ENCODE data around the gene ST6GAL2. TPM values are rescaled to one million over a fixed set of nuclear protein-coding genes. Genes with fewer than 3 reads are reported as not detected.

Gene ST6GAL2, protein sequence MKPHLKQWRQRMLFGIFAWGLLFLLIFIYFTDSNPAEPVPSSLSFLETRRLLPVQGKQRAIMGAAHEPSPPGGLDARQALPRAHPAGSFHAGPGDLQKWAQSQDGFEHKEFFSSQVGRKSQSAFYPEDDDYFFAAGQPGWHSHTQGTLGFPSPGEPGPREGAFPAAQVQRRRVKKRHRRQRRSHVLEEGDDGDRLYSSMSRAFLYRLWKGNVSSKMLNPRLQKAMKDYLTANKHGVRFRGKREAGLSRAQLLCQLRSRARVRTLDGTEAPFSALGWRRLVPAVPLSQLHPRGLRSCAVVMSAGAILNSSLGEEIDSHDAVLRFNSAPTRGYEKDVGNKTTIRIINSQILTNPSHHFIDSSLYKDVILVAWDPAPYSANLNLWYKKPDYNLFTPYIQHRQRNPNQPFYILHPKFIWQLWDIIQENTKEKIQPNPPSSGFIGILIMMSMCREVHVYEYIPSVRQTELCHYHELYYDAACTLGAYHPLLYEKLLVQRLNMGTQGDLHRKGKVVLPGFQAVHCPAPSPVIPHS
- total RNA-seq: 28.3 TPM

DNA sequence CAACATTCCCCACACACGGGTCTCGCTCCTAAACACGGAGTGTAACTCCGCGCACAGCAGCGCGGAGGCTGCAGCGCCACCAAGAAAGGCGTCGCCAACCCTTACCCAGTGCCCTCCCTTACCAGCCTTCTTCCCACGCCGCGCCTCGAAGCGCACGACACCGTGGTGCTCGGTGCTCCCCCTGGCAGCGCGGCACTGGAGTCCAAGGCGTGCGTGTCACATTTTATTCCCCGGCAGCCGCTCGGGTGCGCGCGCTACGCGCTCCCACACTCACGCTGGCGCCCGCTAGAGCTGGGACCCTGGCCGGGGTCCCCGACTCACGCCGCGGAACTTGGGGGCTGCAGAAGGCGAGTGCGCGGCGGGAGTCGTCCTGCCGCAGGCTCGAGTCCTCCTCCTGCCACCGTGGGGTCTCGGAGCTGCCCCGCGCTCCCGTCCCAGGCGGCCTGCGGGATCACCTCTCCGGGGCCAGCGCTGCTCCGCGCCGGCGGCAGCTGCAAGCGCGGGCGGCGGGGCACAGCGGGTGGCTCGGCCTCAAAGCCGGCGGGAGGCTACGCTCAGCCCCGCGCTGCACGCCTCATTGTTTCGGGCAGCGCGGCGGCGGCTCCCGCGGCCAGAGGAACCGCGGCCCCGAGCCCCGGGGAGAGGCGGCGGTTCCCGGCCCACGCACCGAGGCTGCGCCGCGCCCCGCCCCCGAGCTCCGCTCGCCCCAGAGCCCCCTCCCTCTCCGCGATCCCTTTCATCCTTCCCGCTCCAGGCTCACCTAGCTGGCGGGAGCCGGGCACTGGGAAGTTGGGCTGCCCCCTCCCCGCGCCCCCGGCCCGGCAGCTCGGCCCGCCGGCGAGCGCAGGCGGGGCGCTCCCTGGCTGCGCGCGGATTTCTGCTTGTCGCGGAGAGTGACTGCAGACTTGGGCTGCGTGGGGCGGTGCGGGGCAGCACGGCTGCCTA, at the start of gene ST6GAL2:
TSS of gene ST6GAL2 (minus strand) at position 197 of the 945 bp plus-strand sequence. CDS start 42,190 bp downstream, outside the sequence.
- peak; percentile 25 for DNase-seq (ENCODE audit: low spot score)

DNA sequence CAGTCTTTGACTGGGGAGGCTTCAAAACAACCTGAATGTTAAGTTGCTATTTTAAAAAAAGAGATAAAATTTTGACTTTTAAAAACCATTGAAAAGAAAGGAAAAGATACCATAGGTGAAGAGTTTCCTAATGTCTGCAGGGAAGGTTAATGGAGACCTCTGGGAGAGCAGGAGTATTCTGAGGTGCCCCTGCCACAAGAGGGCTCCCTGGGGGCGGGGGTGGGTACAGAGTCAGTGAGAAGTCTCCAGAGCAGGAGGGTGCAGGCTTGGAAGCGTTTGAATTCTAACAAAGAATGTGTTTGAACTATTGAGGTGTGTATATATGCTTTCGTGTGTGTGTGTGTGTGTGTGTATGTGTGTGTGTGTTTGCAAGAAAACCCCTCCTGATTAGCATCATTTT, 46.7 kb upstream of the ST6GAL2 start:
- DNase-seq (ENCODE audit: low spot score): no peak

DNA sequence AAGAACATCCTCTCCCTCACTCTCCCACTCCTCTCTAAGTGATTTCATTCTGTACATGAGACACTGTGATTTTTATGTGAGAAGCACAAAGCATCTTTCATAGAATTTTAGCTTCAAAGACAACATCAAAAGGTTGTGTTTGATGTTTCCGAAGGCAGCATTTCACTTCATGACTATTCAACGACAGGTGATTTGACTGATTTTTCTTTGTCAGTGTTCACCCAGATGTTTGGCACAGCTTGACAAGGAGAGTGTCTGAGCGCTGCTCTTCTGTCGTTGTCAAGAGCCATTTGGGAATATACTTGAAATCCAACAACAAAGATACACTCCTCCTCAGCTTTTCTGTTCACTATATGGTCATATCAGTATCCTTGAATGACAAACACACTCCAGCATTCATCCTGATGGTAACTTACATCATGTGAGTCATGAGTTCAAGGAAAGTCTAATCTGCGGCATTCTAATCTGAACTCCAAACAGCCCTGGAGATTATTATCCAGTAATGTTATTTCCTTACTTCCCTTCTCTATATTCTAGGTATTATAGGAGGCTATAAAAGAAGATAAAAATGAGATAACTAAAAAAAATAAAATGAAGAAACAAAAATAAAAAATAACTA, 45.9 kb upstream of the ST6GAL2 start:
- DNase-seq (ENCODE audit: low spot score): no peak

DNA sequence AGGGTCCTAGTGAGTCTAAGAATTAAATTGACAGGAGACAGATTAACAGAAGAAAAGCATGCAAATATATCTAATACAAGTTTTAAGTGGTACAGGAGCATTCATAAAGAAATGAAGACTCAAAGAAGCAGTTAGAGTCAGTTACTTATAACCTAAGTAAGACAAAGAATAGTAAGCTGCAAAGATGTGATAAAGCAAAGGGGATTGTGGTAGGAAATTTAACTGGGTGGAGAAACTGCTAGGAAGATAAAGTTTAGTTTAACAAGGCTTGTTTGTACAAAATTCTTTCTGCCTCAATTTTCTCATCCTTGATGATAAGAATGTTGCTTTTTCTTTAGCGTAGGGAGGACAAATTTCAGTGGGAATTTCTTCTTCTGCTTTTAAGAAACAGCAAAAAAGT, 35.5 kb upstream of the ST6GAL2 start:
- DNase-seq (ENCODE audit: low spot score): no peak

DNA sequence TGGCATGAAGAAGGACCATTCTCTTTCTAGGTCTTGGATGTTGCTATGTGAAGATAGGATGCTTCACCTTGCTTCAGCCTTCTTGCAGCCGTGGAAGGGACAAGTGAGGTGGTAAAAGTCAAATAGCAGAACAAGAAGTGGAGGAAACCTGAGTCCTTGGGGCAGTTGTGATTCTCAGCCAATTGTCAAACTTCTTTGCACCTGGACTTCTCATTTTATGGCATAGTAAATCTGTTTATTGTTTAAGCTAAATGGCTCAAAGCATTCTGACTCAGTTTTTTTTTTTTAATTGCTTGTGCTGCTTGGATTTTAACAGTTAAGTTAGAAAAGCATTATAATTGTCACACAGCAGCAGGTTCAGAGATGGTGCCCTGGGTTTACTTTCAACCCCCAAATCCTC, 33.0 kb upstream of the ST6GAL2 start:
- no peak for DNase-seq (ENCODE audit: low spot score)

DNA sequence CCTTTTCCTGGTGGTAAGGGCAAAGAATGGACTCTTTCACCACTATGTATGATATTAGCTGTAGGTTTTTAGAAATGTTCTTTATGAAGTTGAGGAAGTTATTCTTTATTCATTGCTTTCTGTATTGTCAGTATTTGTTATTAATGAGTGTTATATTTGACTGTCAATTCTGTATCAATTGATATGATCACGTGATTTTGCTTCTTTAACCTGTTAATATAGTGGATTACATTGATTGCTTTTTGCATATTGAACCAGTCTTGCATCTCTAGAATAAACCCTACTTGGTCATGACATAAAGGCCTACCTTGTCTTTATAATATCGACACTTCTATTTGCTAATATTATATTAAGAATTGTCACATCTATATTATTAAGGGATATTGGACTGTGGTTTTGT, 18.3 kb upstream of the ST6GAL2 start:
- no peak for DNase-seq (ENCODE audit: low spot score)

DNA sequence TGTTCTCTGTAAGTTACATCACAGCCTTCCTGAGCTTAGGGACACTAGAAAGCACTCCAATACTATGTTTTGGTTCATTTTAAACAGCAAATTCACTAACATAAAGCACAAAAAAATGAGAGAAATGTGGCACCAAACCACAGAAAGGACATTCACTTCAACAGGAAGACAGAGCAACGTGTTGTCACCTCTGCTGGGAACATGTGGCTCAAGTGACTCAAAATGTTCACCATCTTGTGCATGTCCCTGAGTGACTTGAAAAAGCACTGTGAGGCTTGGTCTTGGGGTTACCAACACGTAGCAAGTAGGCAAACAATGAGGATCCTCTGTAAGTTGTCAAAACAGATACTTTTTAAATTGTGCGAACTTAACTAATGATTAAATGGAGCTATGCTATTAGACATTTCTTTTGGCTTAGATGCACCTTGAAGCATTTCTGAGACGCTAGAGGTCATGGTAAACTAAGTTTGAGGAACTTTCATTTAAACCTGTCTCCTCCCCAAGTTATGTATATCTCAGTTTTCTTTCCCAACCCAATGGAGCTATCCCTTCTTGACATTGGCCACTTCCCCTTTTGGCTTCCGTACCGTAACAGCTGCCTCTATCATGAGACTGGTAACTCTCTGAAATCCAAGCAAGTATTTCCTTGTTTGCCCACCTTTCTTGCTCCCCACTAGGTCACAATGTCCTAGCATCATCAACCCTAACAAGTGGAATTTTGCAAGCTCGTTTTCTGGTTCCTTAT, 14.0 kb upstream of the ST6GAL2 start:
- no peak for DNase-seq (ENCODE audit: low spot score)

DNA sequence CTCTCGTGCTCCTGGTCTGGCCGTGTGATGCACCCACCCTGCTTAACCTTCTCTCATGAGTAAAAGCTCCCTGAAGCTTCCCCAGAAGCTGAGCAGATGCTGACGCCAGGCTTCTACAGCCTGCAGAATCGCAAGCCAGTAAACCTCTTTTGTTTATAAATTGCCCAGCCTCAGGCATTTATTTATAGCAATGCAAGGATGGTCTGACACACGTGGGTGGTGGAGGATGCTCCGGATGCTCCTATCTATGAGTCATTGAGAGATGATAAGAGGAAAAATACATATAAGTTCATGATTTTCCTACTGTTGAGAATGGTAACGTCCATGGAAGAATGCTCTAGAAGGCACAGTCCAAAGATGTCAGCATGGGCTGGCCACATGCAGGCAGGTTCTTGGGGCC, 8.6 kb upstream of the ST6GAL2 start:
- DNase-seq (ENCODE audit: low spot score): no peak

DNA sequence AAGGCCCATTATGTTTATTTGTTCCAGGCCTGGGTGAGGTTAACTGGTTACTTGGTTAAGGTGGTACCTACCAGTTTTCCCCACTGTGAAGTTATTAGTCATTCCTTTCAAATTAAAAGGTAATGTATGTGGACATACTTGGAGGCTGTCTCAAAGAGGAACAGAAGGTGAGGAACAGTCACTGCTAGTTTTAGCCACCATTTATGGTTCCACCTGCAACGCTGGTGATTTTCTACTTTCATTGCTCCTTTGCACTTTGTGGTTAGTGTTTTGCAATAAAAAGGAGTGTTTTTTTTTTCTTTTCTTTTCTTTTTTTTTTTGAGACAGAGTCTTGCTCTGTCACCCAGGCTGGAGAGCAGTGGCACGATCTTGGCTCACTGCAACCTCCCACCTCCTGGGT, 6.1 kb upstream of the ST6GAL2 start:
- DNase-seq (ENCODE audit: low spot score): no peak

DNA sequence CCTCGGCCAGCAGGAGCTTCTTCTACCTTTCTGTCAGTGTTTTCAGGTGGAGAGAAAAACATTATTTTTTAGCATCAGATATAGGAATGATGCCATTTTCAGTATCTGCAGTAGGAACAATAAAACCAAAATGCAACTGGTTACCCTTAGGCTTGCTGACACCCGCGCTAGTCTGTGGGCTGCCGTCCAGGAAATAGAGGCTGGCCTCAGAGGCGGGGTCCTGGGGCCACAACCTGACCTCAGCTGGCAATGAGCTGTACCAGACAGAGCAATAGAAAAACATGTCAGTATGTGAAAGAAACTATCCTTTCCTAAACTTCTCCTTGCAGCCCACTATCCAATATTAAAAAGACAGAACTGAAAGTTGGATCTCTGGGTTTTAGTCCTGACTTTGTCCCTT, 4.6 kb upstream of the ST6GAL2 start:
- DNase-seq (ENCODE audit: low spot score): no peak

DNA sequence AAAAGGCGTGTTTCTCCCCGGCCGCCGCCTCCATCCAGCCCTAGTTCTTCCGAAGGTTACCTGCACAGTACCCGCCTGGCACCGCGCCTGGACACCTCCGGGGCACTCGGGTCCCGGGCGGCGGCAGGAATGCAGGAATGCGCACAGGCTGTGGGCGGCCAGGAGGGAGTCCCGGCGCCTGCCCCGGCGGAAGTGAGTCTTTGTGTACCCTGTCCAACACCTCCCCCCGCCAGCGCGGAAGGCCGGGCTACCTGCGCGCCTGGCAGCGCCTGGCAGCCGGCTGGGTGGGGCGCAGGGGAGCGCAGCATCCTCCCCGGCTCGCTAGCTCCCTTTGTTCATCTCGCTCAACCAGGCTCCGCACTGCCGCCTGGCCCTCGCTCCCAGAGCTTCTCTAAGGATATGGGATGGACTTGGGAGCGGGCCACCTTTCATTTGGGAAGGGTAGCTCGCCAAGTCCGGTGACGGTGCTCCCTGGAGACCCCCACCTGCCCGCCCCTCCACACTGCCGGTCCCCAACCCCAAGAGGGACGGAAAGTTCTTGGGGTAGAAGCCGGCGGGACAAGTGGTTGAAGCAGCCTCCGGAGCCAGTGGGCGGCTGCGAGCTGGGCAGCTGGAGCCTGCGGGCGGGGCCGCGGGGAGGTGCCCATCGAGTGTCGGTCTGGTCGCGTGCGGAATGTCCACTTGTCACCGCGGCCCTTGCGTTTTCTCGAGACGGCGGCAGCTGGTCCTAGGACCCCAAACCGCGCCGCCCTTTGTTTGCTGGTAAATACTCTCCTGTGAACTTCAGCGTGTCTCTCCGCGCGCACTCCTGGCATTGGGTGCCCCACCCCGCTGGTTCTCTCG, 1.2 kb upstream of the ST6GAL2 start:
- peak; percentile 83 for DNase-seq (ENCODE audit: low spot score)

DNA sequence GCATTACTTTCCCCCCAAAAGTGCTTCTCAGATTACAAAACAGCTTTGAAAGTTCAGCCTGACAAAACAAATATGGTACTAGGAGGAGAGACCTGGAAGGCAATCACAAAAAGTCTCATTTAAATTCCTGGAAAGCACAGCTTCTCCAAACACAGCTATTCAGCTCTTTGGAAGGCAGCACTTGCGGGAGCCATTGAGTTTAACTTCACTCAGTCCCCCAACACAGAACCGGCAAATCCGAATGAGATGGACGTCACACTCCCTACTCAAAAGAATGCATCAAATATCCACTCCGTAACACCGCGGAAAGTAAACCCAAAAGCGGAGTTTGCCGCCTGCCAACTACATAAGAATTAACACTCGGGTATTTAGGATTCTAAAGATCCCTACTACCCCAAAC, 638 bp downstream of the ST6GAL2 start:
- DNase-seq (ENCODE audit: low spot score): peak; percentile 12

DNA sequence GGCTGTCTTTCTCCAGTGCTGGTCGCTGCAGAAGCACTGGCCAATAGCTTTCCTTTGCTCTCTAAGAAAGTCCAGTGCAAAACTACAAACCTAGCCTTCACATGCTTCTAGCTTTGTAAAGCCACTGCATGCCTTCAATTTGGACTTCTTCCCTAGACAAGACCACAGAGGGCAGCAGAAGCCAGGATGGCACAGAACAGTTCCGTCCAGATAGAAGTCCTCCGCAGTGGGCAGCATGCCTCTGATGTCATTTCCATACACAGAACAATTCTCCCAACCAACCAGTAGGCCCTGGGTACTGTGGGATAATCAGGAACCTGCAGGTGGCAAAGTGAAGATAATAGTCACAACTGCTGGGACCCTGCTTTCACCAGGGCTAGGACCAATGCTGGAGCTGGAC, 3.3 kb downstream of the ST6GAL2 start:
- DNase-seq (ENCODE audit: low spot score): no peak

DNA sequence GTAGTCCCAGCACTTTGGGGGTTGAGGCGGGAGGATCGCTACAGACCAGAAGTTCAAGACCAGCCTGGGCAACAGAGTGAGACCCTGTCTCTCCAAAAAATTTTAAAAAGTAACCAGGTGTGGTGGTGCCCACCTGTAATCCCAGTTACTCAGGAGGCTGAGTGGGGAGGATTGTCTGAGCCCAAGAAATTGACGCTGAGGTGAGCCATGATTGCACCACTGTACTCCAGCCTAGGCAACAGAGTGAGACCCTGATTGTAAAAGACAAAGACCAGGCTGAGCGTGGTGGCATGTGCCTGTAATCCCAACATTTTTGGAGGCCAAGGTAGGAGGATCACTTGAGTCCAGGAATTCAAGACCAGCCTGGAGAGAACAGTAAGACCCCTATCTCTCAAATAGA, 7.8 kb downstream of the ST6GAL2 start:
- DNase-seq (ENCODE audit: low spot score): no peak

DNA sequence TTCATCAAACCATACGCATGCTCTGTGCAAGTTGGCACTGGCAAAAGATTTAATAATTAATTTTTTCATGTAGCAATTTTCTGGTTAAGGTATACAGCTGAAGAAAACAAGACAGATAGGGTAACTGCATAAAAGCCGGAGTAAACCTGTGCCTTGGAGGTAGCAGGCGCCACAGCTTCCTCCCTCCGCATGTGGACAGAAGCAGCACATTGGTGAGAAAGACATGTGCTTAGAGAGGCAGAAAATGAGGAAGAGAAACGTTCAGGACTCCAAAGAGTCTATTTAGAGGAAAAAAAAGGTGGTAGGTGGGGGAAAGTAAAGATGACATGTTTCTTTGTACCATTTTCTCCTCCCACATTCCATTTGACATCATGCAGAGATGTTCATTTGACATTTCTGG, 9.3 kb downstream of the ST6GAL2 start:
- no peak for DNase-seq (ENCODE audit: low spot score)

DNA sequence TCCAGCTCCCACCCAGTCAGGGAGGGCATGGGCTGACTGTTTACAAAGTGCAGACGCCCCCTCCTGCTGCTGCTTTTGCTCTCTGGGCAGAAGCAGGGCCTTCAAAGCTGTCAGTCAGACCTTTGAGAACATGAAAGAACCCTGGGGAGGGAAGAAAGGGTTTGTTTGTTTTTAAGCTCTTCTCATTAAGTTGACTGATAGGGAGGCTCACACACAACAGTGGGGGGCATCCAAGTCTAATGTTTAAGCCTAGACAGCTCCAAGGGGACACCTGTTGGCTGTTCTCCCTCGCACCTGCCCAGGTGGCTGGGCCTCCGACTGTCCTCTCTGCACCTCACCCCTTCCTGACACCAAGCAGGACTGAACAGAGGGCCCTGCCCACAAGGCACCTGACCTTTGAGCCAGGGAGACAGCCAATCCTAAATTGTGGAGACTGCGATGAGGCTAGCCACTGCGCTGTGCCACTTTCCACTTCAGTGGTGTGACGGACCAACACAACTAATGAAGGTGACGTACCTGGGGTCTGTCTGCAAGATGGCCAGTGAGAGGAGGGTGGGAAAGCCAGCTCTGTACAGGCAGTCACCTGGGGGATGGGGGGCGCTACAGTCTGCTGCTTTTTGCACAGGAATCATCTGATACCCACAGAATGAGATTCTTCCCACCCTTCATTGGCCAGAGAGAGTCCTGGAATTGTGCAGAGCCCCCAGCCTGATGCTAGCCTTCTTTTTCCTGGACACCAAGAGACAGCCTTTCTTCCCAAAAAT, 16.3 kb downstream of the ST6GAL2 start:
- DNase-seq (ENCODE audit: low spot score): no peak

DNA sequence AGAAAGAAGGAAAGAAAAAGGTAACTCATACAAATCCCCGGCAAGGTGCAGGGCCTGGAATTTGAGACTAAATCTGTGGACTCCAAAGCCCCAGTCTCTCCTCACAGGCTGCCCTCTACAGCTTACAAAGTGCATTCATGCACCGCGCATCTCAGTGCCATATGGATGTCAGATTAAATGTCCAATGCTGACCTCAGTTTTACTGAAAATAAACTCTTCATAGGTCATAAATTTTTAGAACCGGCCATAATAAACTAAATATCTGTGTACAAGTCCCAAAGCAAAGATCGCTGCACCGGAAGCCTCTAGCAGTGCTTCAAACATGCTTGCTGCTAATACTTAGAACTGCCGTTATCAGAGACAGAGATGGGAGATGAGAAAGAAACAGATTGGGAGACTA, 17.7 kb downstream of the ST6GAL2 start:
- no peak for DNase-seq (ENCODE audit: low spot score)

DNA sequence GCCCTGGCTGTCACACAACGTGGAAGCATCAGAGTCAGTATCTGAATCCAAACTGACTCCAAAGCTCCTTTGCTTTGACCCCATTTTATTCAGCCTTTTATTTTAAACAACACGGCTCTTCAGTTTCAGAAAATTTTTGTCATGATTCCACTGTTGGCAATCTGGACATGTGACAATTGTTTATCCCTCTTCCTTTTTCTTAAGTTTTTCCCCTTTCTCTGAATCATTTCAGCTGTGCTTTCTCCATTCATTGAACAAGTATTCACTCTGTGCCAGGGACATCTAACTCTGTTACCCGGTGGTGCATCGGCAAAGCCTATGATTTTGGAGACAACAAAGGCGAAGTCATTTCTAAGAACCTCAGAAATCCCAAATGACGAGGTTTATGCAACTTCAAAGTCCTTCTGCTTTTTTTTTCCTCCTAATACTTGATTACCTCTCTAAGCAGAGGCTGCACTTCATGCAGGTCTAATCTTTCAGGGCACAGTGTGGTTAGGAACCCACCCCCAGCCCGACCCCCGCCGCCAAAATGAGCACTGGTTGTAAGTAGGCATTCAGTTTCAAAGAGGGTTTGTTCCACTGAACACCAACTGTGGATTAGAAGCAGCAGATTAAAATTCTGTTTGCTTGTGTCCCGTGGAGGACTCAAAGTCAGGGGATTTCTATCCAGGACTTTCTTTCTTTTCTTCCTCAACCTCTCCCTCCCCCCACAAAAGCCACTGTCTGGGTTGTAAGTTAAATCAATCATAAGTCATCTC, 18.6 kb downstream of the ST6GAL2 start:
- DNase-seq (ENCODE audit: low spot score): no peak

DNA sequence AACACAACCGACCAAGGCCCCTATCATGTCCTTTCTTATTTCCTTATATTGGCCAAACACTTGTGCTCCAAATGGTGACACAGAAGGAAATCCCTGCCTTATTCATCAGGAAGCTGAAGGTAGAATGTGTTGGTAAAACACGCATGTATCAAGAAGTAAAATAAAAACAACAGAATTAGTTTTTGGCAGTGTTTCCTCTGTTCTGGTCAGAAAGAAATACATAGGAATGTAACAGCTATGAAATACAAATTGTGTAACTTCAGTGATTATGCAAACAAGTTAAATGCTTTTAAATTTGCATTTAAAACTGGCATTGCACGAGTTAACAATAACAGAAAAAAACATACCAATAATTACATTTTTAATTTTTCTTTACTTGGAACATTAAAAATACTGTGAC, 19.3 kb downstream of the ST6GAL2 start:
- no peak for DNase-seq (ENCODE audit: low spot score)
